Measurements from ENCODE around the gene DTNBP1.
"Not testable (repeated sequence)": the region's sequence is repeated elsewhere in the genome, so short reads cannot be mapped to it uniquely, and the experiment has no call there.

Gene DTNBP1

GRCh38 chr6:15666896-15667295 is 4.1 kb upstream of the DTNBP1 start:
- not testable (repeated sequence) for DNase-seq

- DNase-seq = no peak
Measured at GRCh38 chr6:15665237-15665636, 2.4 kb upstream of the DTNBP1 start.

GRCh38 chr6:15663130-15663871 is 473 bp upstream of the DTNBP1 start:
- DNase-seq = no peak

GRCh38 chr6:15661853-15662325 is 939 bp downstream of the DTNBP1 start:
- no peak for DNase-seq

- DNase-seq = no peak
Measured at GRCh38 chr6:15659181-15659580, 3.6 kb downstream of the DTNBP1 start.

GRCh38 chr6:15658181-15658744 is 4.6 kb downstream of the DTNBP1 start:
- no peak for DNase-seq

- DNase-seq = no peak
Measured at GRCh38 chr6:15657290-15657689, 5.5 kb downstream of the DTNBP1 start.

GRCh38 chr6:15656145-15656544 is 6.7 kb downstream of the DTNBP1 start:
- no peak for DNase-seq

GRCh38 chr6:15654250-15654649 is 8.6 kb downstream of the DTNBP1 start:
- DNase-seq = no peak

- DNase-seq = no peak
Measured at GRCh38 chr6:15653581-15653980, 9.2 kb downstream of the DTNBP1 start.

GRCh38 chr6:15650004-15650559 is 12.7 kb downstream of the DTNBP1 start:
- DNase-seq = not testable (repeated sequence)

GRCh38 chr6:15644904-15645303 is 17.9 kb downstream of the DTNBP1 start:
- no peak for DNase-seq

- DNase-seq = no peak
Measured at GRCh38 chr6:15643542-15643941, 19.3 kb downstream of the DTNBP1 start.

- no peak for DNase-seq
Measured at GRCh38 chr6:15642276-15642675, 20.6 kb downstream of the DTNBP1 start.

- DNase-seq = no peak
Measured at GRCh38 chr6:15638373-15638772, 24.5 kb downstream of the DTNBP1 start.

- no peak for DNase-seq
Measured at GRCh38 chr6:15631432-15631831, 31.4 kb downstream of the DTNBP1 start.

GRCh38 chr6:15630202-15630601 is 32.6 kb downstream of the DTNBP1 start:
- DNase-seq = no peak

- no peak for DNase-seq
Measured at GRCh38 chr6:15629487-15629886, 33.3 kb downstream of the DTNBP1 start.

- peak; percentile 35 for DNase-seq
Measured at GRCh38 chr6:15628499-15629131, 34.2 kb downstream of the DTNBP1 start.

- no peak for DNase-seq
Measured at GRCh38 chr6:15627821-15628220, 35.0 kb downstream of the DTNBP1 start.

GRCh38 chr6:15626878-15627674 is 35.8 kb downstream of the DTNBP1 start:
- DNase-seq = no peak

GRCh38 chr6:15626160-15626559 is 36.7 kb downstream of the DTNBP1 start:
- DNase-seq = no peak
